ENCODE measurements around the gene SRSF2. TPM values are rescaled to one million over a fixed set of nuclear protein-coding genes. Genes with fewer than 3 reads are reported as not detected.

SRSF2 gene
- total and polyA plus RNA-seq, 7 experiments from 2014 or later: 104 to 363 (median 337) TPM

- ChIA-PET POLR2A (interaction anchor here (0.7 to 1.3 kb wide), 4 partner anchors 35 to 1894 kb away, joined by 3 to 8 read pairs (median 4); partner anchors contain the start of gene MFSD11), CTCF (interaction anchor here (0.7 kb wide), 1 partner anchor 34 kb away, joined by 3 read pairs; no protein-coding TSS in a partner anchor)
- peaks cover 0 to 6% (median 0%) of the 10 kb centered on the region in 11 donors for H3K9me3 Mint-ChIP-seq
- peaks cover 11 to 13% of the 10 kb centered on the region in 2 donors for H3K4me1 ChIP-seq (ENCODE audit: control insufficient read depth in 2 of 2, insufficient read depth in 2 of 2, low read length in 2 of 2)
- H3K9me3 ChIP-seq (ENCODE audit: control insufficient read depth in 2 of 3, low read length in 3 of 3): no peaks in the 10 kb centered on the region
- peaks cover 21 to 46% (median 34%) of the 10 kb centered on the region in 5 donors for H3K36me3 Mint-ChIP-seq
- no peaks in the 10 kb centered on the region for H3K27me3 ChIP-seq (ENCODE audit: control insufficient read depth in 2 of 2, insufficient read depth in 2 of 2, low read length in 2 of 2)
- peak overlapping the region; percentile 67 to 92 (median 82) for H3K27ac Mint-ChIP-seq
- H3K27me3 Mint-ChIP-seq: no peaks in the 10 kb centered on the region
- peaks cover 15 to 25% (median 23%) of the 10 kb centered on the region in 7 donors for H3K4me1 Mint-ChIP-seq
- H3K27ac ChIP-seq (ENCODE audit: low read depth, low read length): no peak overlapping the region
- peak in 6 of 9 donors; percentile 2 to 33 (median 22) for DNase-seq
- peak overlapping the region in 9 of 10 donors; percentile 30 to 82 (median 48) for H3K4me3 Mint-ChIP-seq
- ATAC-seq: peak; percentile 94
- intact Hi-C loops (cut with micrococcal nuclease): loop anchor here in 1 of 2 donors (2.0 kb wide), 2 partner anchors 20 to 36 kb away; partner anchors contain the start of gene SRSF2
- H3K4me3 ChIP-seq (ENCODE audit: low read length): peak overlapping the region; percentile 36
- H3K36me3 ChIP-seq (ENCODE audit: control insufficient read depth in 2 of 3, insufficient read depth in 3 of 3, low read length in 3 of 3): peaks cover 7 to 30% (median 15%) of the 10 kb centered on the region in 3 experiments
Measured at GRCh38 chr17:76772842-76773525, 35.9 kb upstream of the SRSF2 start.

- intact Hi-C loops (cut with micrococcal nuclease): no loop called here
- Histone ChIP-seq H3K9me3 (ENCODE audit: control insufficient read depth in 2 of 3, low read length in 3 of 3) (no peaks in the 10 kb centered on the region), H3K4me3 (ENCODE audit: low read length) (no peak overlapping the region), H3K27ac (ENCODE audit: low read depth, low read length) (no peak overlapping the region), H3K36me3 (ENCODE audit: control insufficient read depth in 2 of 3, insufficient read depth in 3 of 3, low read length in 3 of 3) (peaks cover 0 to 7% (median 3%) of the 10 kb centered on the region in 3 experiments), H3K27me3 (ENCODE audit: control insufficient read depth in 2 of 2, insufficient read depth in 2 of 2, low read length in 2 of 2) (no peaks in the 10 kb centered on the region), H3K4me1 (ENCODE audit: control insufficient read depth in 2 of 2, insufficient read depth in 2 of 2, low read length in 2 of 2) (peaks cover 7 to 12% of the 10 kb centered on the region in 2 donors)
- Mint-ChIP-seq H3K9me3 (no peaks in the 10 kb centered on the region), H3K4me1 (peaks cover 5 to 13% (median 8%) of the 10 kb centered on the region in 7 donors), H3K27ac (no peak overlapping the region), H3K36me3 (peaks cover 5 to 20% (median 13%) of the 10 kb centered on the region in 5 donors), H3K4me3 (no peak overlapping the region), H3K27me3 (no peaks in the 10 kb centered on the region)
- ChIA-PET POLR2A (interaction anchor here (1.1 kb wide), 1 partner anchor 19 kb away, joined by 4 read pairs; no protein-coding TSS in a partner anchor), CTCF (interaction anchor here (1.0 kb wide), 1 partner anchor 57 kb away, joined by 3 read pairs; no protein-coding TSS in a partner anchor)
- ATAC-seq (no peak), DNase-seq (no peak)
Measured at GRCh38 chr17:76758570-76758969, 21.4 kb upstream of the SRSF2 start.

GRCh38 chr17:76757256-76757655, 20.1 kb upstream of the SRSF2 start:
- peak overlapping the region in 3 of 9 donors; percentile 32 to 51 (median 36) for H3K27ac Mint-ChIP-seq
- Histone ChIP-seq H3K4me1 (ENCODE audit: control insufficient read depth in 2 of 2, insufficient read depth in 2 of 2, low read length in 2 of 2) (peaks cover 12 to 19% of the 10 kb centered on the region in 2 donors), H3K9me3 (ENCODE audit: control insufficient read depth in 2 of 3, low read length in 3 of 3) (no peaks in the 10 kb centered on the region), H3K36me3 (ENCODE audit: control insufficient read depth in 2 of 3, insufficient read depth in 3 of 3, low read length in 3 of 3) (peaks cover 0 to 7% (median 3%) of the 10 kb centered on the region in 3 experiments), H3K4me3 (ENCODE audit: low read length) (no peak overlapping the region), H3K27ac (ENCODE audit: low read depth, low read length) (no peak overlapping the region), H3K27me3 (ENCODE audit: control insufficient read depth in 2 of 2, insufficient read depth in 2 of 2, low read length in 2 of 2) (no peaks in the 10 kb centered on the region)
- no peak for DNase-seq
- intact Hi-C loops (cut with micrococcal nuclease): no loop called here
- CTCF ChIA-PET: no interaction called here
- H3K27me3 Mint-ChIP-seq: no peaks in the 10 kb centered on the region
- H3K36me3 Mint-ChIP-seq: peaks cover 5 to 27% (median 12%) of the 10 kb centered on the region in 5 donors
- ATAC-seq: no peak
- no peaks in the 10 kb centered on the region for H3K9me3 Mint-ChIP-seq
- POLR2A ChIA-PET: no interaction called here
- H3K4me3 Mint-ChIP-seq: no peak overlapping the region
- peaks cover 17 to 26% (median 21%) of the 10 kb centered on the region in 7 donors for H3K4me1 Mint-ChIP-seq

- H3K27ac ChIP-seq (ENCODE audit: low read depth, low read length): peak overlapping the region; percentile 12
- H3K4me3 ChIP-seq (ENCODE audit: low read length): no peak overlapping the region
- peaks cover 19 to 30% (median 27%) of the 10 kb centered on the region in 7 donors for H3K4me1 Mint-ChIP-seq
- H3K27me3 Mint-ChIP-seq: no peaks in the 10 kb centered on the region
- ChIA-PET CTCF (interaction anchor here (0.6 kb wide), 1 partner anchor 74 kb away, joined by 3 read pairs; no protein-coding TSS in a partner anchor), POLR2A (interaction anchor here (0.9 to 1.2 kb wide), 2 partner anchors 17 to 18 kb away, joined by 3 to 5 read pairs; partner anchors contain the start of genes MFSD11 and SRSF2)
- H3K36me3 Mint-ChIP-seq: peaks cover 5 to 30% (median 7%) of the 10 kb centered on the region in 5 donors
- intact Hi-C loops (cut with micrococcal nuclease): no loop called here
- no peaks in the 10 kb centered on the region for H3K27me3 ChIP-seq (ENCODE audit: control insufficient read depth in 2 of 2, insufficient read depth in 2 of 2, low read length in 2 of 2)
- ATAC-seq (no peak), DNase-seq (no peak)
- H3K4me1 ChIP-seq (ENCODE audit: control insufficient read depth in 2 of 2, insufficient read depth in 2 of 2, low read length in 2 of 2): peaks cover 14 to 20% of the 10 kb centered on the region in 2 donors
- no peaks in the 10 kb centered on the region for H3K9me3 ChIP-seq (ENCODE audit: control insufficient read depth in 2 of 3, low read length in 3 of 3)
- H3K4me3 Mint-ChIP-seq: no peak overlapping the region
- H3K27ac Mint-ChIP-seq: peak overlapping the region in 8 of 9 donors; percentile 34 to 98 (median 66)
- peaks cover 0 to 7% (median 3%) of the 10 kb centered on the region in 3 experiments for H3K36me3 ChIP-seq (ENCODE audit: control insufficient read depth in 2 of 3, insufficient read depth in 3 of 3, low read length in 3 of 3)
- no peaks in the 10 kb centered on the region for H3K9me3 Mint-ChIP-seq
Measured at GRCh38 chr17:76755285-76755684, 18.2 kb upstream of the SRSF2 start.

- POLR2A ChIA-PET: interaction anchor here (0.6 to 2.5 kb wide), 11 partner anchors 9 to 975 kb away, joined by 3 to 64 read pairs (median 4); partner anchors contain the start of genes MFSD11 and SRSF2
- H3K9me3 ChIP-seq (ENCODE audit: control insufficient read depth in 2 of 3, low read length in 3 of 3): no peaks in the 10 kb centered on the region
- Mint-ChIP-seq H3K9me3 (no peaks in the 10 kb centered on the region), H3K27me3 (no peaks in the 10 kb centered on the region), H3K27ac (peak overlapping the region; percentile 96 to 99 (median 99)), H3K4me1 (peaks cover 19 to 30% (median 28%) of the 10 kb centered on the region in 7 donors), H3K36me3 (peaks cover 5 to 35% (median 10%) of the 10 kb centered on the region in 5 donors), H3K4me3 (peak overlapping the region; percentile 84 to 91 (median 89))
- intact Hi-C loops (cut with micrococcal nuclease): loop anchor here (1.0 to 2.0 kb wide), 4 partner anchors 15 to 27 kb away; partner anchors contain the start of genes JMJD6 (in 1 of the 2), METTL23 (in 1 of the 2), MFSD11 (in 1 of the 2) and SRSF2 (in 1 of the 2)
- H3K27me3 ChIP-seq (ENCODE audit: control insufficient read depth in 2 of 2, insufficient read depth in 2 of 2, low read length in 2 of 2): no peaks in the 10 kb centered on the region
- peak overlapping the region; percentile 83 for H3K27ac ChIP-seq (ENCODE audit: low read depth, low read length)
- ATAC-seq (peak; percentile 93), DNase-seq (peak in 8 of 9 donors; percentile 18 to 93 (median 86))
- peaks cover 14 to 20% of the 10 kb centered on the region in 2 donors for H3K4me1 ChIP-seq (ENCODE audit: control insufficient read depth in 2 of 2, insufficient read depth in 2 of 2, low read length in 2 of 2)
- peak overlapping the region; percentile 55 for H3K4me3 ChIP-seq (ENCODE audit: low read length)
- peaks cover 3 to 7% (median 4%) of the 10 kb centered on the region in 3 experiments for H3K36me3 ChIP-seq (ENCODE audit: control insufficient read depth in 2 of 3, insufficient read depth in 3 of 3, low read length in 3 of 3)
- CTCF ChIA-PET: interaction anchor here (0.6 kb wide), 1 partner anchor 16 kb away, joined by 5 read pairs; no protein-coding TSS in a partner anchor
Measured at GRCh38 chr17:76753061-76753961, 16.2 kb upstream of the SRSF2 start.
